Left hindlimb (tissue), 1 donor: ENCODE measurements around the gene SAA2.
"Not testable (repeated sequence)": the region's sequence is repeated elsewhere in the genome, so short reads cannot be mapped to it uniquely, and the experiment has no call there.

ENCODE experiments used
- DNase-seq: peaks from one replicate; pipeline ENCODE4 v3.0.0-alpha.2; 2018

SAA2 gene

GRCh38 chr11:18246379-18247190 lies 1.9 kb downstream of the SAA2 start:
- not testable (repeated sequence) for DNase-seq

GRCh38 chr11:18245396-18245795 lies 3.1 kb downstream of the SAA2 start:
- DNase-seq, result no peak

GRCh38 chr11:18243783-18244362 lies 4.6 kb downstream of the SAA2 start:
- peak; percentile 35 for DNase-seq

GRCh38 chr11:18239655-18240054 lies 8.8 kb downstream of the SAA2 start:
- DNase-seq, result no peak

- no peak for DNase-seq
Measured at GRCh38 chr11:18236664-18237356, 11.7 kb downstream of the SAA2 start, which contains the start of gene SAA4. TSS of gene SAA4 (minus strand) at chr11:18236802. CDS start at chr11:18235926, 876 bp downstream.

GRCh38 chr11:18235394-18236334 lies 12.8 kb downstream of the SAA2 start:
- DNase-seq, result no peak

GRCh38 chr11:18233912-18234311 lies 14.6 kb downstream of the SAA2 start:
- DNase-seq, result no peak

- no peak for DNase-seq
Measured at GRCh38 chr11:18230859-18231258, 17.6 kb downstream of the SAA2 start.

- DNase-seq, result no peak
Measured at GRCh38 chr11:18229501-18229900, 19.0 kb downstream of the SAA2 start.

- no peak for DNase-seq
Measured at GRCh38 chr11:18225913-18226312, 22.6 kb downstream of the SAA2 start.

GRCh38 chr11:18223591-18224387 lies 24.7 kb downstream of the SAA2 start:
- DNase-seq, result no peak

GRCh38 chr11:18222814-18223421 lies 25.6 kb downstream of the SAA2 start:
- DNase-seq, result no peak

GRCh38 chr11:18221274-18221876 lies 27.1 kb downstream of the SAA2 start:
- DNase-seq, result no peak

- DNase-seq, result no peak
Measured at GRCh38 chr11:18209058-18209457, 39.4 kb downstream of the SAA2 start.

- no peak for DNase-seq
Measured at GRCh38 chr11:18204771-18205170, 43.7 kb downstream of the SAA2 start.

- no peak for DNase-seq
Measured at GRCh38 chr11:18204220-18204619, 44.2 kb downstream of the SAA2 start.

GRCh38 chr11:18203723-18204122 lies 44.7 kb downstream of the SAA2 start:
- DNase-seq, result no peak

- DNase-seq, result not testable (repeated sequence)
Measured at GRCh38 chr11:18197738-18198137, 50.7 kb downstream of the SAA2 start.

GRCh38 chr11:18196532-18196931 lies 51.9 kb downstream of the SAA2 start:
- DNase-seq, result no peak
